Smooth muscle cell (in vitro differentiated cells): ENCODE measurements around the gene MTMR10. TPM values are rescaled to one million over a fixed set of nuclear protein-coding genes. Genes with fewer than 3 reads are reported as not detected.

Source experiments
- DNase-seq: peaks from one replicate; lab custom pipeline; 2025; ENCODE audit not compliant: unreplicated experiment; lab: John Stamatoyannopoulos, UW
- H2AFZ ChIP-seq: fragments of 200-600 bp; sonication (generic); 2 replicates; pipeline ENCODE4 v1.6.0; 2016; ENCODE audit warnings: antibody characterized with exemption, low read depth, mild to moderate bottlenecking
- H3F3A ChIP-seq: fragments of 200-600 bp; sonication (generic); 2 replicates; pipeline ENCODE4 v1.6.0; 2017; ENCODE audit warnings: antibody characterized with exemption, low read depth
- H3K27ac ChIP-seq: fragments of 200-600 bp; sonication (generic); 2 replicates; pipeline ENCODE4 v1.5.1; 2016; ENCODE audit warnings: low read depth, mild to moderate bottlenecking
- H3K27me3 ChIP-seq: fragments of 200-600 bp; sonication (generic); 2 replicates; pipeline ENCODE4 v1.6.1; 2016; ENCODE audit warnings: low read depth, mild to moderate bottlenecking
- H3K36me3 ChIP-seq: fragments of 200-600 bp; sonication (generic); 2 replicates; pipeline ENCODE4 v1.5.1; 2016; ENCODE audit warnings: low read depth
- H3K4me1 ChIP-seq: fragments of 200-600 bp; sonication (generic); 2 replicates; pipeline ENCODE4 v1.5.1; 2016; ENCODE audit warnings: low read depth
- H3K4me2 ChIP-seq: fragments of 200-600 bp; sonication (generic); 2 replicates; pipeline ENCODE4 v1.6.0; 2016; ENCODE audit warnings: mild to moderate bottlenecking
- H3K4me3 ChIP-seq: fragments of 200-600 bp; sonication (generic); 2 replicates; pipeline ENCODE4 v1.5.1; 2016; ENCODE audit warnings: mild to moderate bottlenecking
- H3K79me2 ChIP-seq: fragments of 200-600 bp; sonication (generic); 2 replicates; pipeline ENCODE4 v1.6.0; 2016; ENCODE audit warnings: low read depth, mild to moderate bottlenecking
- H3K9ac ChIP-seq: fragments of 200-600 bp; sonication (generic); 2 replicates; pipeline ENCODE4 v1.6.0; 2016; ENCODE audit warnings: low read depth
- H3K9me3 ChIP-seq: fragments of 200-600 bp; sonication (generic); replicated peaks from 2 replicates; pipeline ENCODE4 v1.5.1; 2016; ENCODE audit warnings: low read depth
- H4K20me1 ChIP-seq: fragments of 200-600 bp; sonication (generic); 2 replicates; pipeline ENCODE4 v1.6.0; 2016; ENCODE audit warnings: low read depth
- CTCF ChIP-seq: fragments of 200-600 bp; sonication (generic); IDR thresholded peaks from 2 replicates; pipeline ENCODE4 v1.5.1; 2017; ENCODE audit warnings: borderline replicate concordance, mild to moderate bottlenecking, antibody characterized with exemption; ENCODE audit not compliant: insufficient read depth, poor library complexity, severe bottlenecking
- WGBS: methylation state at CpG from one replicate; pipeline ENCODE4 v1.1.7; 2016; ENCODE audit warnings: low lambda C conversion rate; 5-methylcytosine and 5-hydroxymethylcytosine counted together
- polyA plus RNA-seq: library from polyadenylated mRNA; unstranded; fragments of >200 nt; fragmentation: Nextera tagmentation; extraction: Ambion mirVana; gene quantifications from 2 replicates; pipeline ENCODE4 v1.2.1, GENCODE V29; 2016
- total RNA-seq: library from RNA; depleted of rRNA; stranded (reverse); fragments of >200 nt; gene quantifications from 2 replicates; pipeline ENCODE4 v1.2.3, GENCODE V29; 2014

The MTMR10 gene
- total and polyA plus RNA-seq, 2 experiments from 2014 or later: 11.6 to 24.9 TPM

DNA sequence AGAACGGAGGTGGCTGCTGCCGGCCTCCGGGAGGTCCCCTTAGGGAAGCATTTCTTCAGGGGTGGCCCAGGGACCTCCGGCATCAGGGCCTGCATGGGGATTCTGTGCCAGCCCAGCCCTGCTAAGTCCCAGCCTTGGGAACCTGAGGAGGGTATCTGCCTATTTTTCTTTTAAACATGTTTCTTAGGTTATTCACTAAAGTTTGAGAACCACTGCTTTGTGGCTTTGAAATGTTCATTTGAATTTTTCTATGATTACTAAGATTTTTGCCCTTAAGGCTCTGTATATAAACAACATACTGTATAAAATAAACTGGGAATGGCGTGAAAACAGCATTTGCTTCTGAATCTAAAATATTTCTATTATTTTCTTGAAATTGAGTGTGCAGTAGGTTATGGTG lies 63.4 kb downstream of the MTMR10 start:
- 91% methylated on average over 5 of the region's 5 CpGs for WGBS
- H3K4me3 ChIP-seq: no peak overlapping the region
- no peak overlapping the region for H2AFZ ChIP-seq
- no peaks in the 10 kb centered on the region for H4K20me1 ChIP-seq
- no peak overlapping the region for H3K4me2 ChIP-seq
- peaks cover 8% of the 10 kb centered on the region for H3K4me1 ChIP-seq
- H3K9me3 ChIP-seq: no peaks in the 10 kb centered on the region
- DNase-seq: no peak
- H3K27me3 ChIP-seq: no peaks in the 10 kb centered on the region
- no peak overlapping the region for H3K27ac ChIP-seq
- H3K36me3 ChIP-seq: peaks cover 6% of the 10 kb centered on the region
- TF ChIP-seq CTCF: no peak
- H3K79me2 ChIP-seq: no peaks in the 10 kb centered on the region
- no peak overlapping the region for H3K9ac ChIP-seq
- no peaks in the 10 kb centered on the region for H3F3A ChIP-seq

DNA sequence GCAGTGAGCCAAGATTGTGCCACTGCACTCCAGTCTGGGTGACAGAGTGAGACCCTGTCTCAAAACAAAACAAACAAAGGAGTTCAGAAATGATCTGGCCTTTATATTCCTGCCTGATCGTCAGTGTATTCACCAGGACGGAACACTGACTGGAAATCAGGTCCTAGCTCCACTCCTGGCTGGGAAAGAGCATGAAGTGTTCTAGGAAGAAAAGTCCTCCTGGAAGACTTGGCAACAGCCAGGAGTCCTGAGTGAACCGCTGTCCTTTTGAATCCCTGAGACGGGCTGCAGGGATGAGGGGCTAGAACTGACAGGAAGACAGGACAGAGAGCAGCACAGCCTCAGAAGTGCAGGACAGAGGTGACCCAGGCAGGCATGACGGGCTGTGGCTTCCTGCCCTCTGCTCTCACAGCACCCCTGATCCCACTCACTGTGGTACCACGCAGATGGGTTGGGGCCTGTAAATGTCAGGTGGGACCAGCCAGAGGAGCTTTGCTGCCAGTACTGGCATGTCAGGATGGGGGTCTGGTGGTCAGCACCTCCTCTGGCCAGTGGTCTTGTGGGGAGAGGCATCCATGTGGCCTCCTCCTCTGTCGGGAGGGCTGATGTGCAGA lies 64.2 kb downstream of the MTMR10 start:
- TF ChIP-seq CTCF: no peak
- Histone ChIP-seq H3K4me2 (no peak overlapping the region), H4K20me1 (no peaks in the 10 kb centered on the region), H3F3A (no peaks in the 10 kb centered on the region), H3K79me2 (no peaks in the 10 kb centered on the region), H3K4me3 (no peak overlapping the region), H2AFZ (no peak overlapping the region), H3K36me3 (peaks cover 6% of the 10 kb centered on the region), H3K9ac (no peak overlapping the region), H3K27ac (no peak overlapping the region), H3K9me3 (no peaks in the 10 kb centered on the region), H3K4me1 (peaks cover 14% of the 10 kb centered on the region), H3K27me3 (no peaks in the 10 kb centered on the region)
- no peak for DNase-seq
- WGBS: 94% methylated on average over 7 of the region's 7 CpGs

DNA sequence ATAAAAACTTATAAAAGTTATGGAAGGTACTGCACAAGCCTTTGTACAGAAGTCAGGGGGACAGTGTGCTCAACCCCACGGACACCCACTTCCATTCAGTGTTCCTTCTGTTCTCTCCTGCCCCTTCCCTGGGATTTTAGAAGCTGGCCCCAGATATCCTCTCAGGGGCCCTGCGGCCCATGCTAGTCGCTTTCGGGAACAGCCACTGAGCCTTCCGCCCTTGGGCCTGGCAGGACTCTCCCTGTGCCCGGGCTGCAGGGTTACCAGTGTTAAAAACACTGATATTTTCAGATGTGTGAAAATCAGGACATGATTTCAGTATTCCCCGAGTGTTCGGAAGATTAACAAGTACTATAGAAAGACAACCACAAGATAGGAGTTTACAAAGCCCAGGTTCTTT lies 65.3 kb downstream of the MTMR10 start:
- Histone ChIP-seq H4K20me1 (no peaks in the 10 kb centered on the region), H3K9me3 (no peaks in the 10 kb centered on the region), H2AFZ (no peak overlapping the region), H3K4me2 (no peak overlapping the region), H3K79me2 (no peaks in the 10 kb centered on the region), H3K4me1 (peaks cover 25% of the 10 kb centered on the region), H3K27ac (no peak overlapping the region), H3K9ac (no peak overlapping the region), H3K4me3 (no peak overlapping the region), H3K36me3 (peaks cover 5% of the 10 kb centered on the region), H3F3A (no peaks in the 10 kb centered on the region), H3K27me3 (no peaks in the 10 kb centered on the region)
- 98% methylated on average over 8 of the region's 8 CpGs for WGBS
- DNase-seq: no peak
- no peak for TF ChIP-seq CTCF

GRCh38 chr15:30925686-30926085 lies 65.7 kb downstream of the MTMR10 start:
- H3F3A ChIP-seq: no peaks in the 10 kb centered on the region
- H3K9me3 ChIP-seq: no peaks in the 10 kb centered on the region
- no peak for TF ChIP-seq CTCF
- H3K27me3 ChIP-seq: no peaks in the 10 kb centered on the region
- H3K36me3 ChIP-seq: peaks cover under 1% of the 10 kb centered on the region
- H3K4me3 ChIP-seq: no peak overlapping the region
- no peaks in the 10 kb centered on the region for H4K20me1 ChIP-seq
- no peak overlapping the region for H3K9ac ChIP-seq
- H3K27ac ChIP-seq: no peak overlapping the region
- H3K4me1 ChIP-seq: peaks cover 26% of the 10 kb centered on the region
- DNase-seq: no peak
- H3K4me2 ChIP-seq: no peak overlapping the region
- no peak overlapping the region for H2AFZ ChIP-seq
- H3K79me2 ChIP-seq: no peaks in the 10 kb centered on the region
- 92% methylated on average over 9 of the region's 9 CpGs for WGBS
